Esophagus (tissue), 2 donors: ENCODE results near the gene S100A16. TPM values are rescaled to one million over a fixed set of nuclear protein-coding genes. Genes with fewer than 3 reads are reported as not detected.
A peak's percentile ranks its signal among the peaks of the same experiment; 100 is the strongest.

ENCODE experiments used
- H3K27ac ChIP-seq, 2 donors: one replicate each; pipeline ENCODE4 v1.5.1; 2013; ENCODE audit warnings: low read depth in 2 of 2, mild to moderate bottlenecking in 2 of 2, inconsistent platforms in 1 of 2, low read length in 1 of 2, moderate library complexity in 1 of 2
- H3K27me3 ChIP-seq, 2 donors: one replicate each; pipeline ENCODE4 v1.6.1; 2013; ENCODE audit warnings: low read length in 2 of 2, control low read depth in 1 of 2, mild to moderate bottlenecking in 1 of 2; ENCODE audit not compliant: insufficient read depth in 2 of 2, control insufficient read depth in 1 of 2
- H3K36me3 ChIP-seq, 2 donors: one replicate each; pipeline ENCODE4 v1.6.1; 2013; ENCODE audit warnings: low read length in 1 of 2; ENCODE audit not compliant: control insufficient read depth in 2 of 2, insufficient read depth in 2 of 2
- H3K4me1 ChIP-seq, 2 donors: one replicate each; pipeline ENCODE4 v1.6.1; 2013; ENCODE audit warnings: low read length in 1 of 2; ENCODE audit not compliant: control insufficient read depth in 2 of 2, insufficient read depth in 2 of 2
- H3K4me3 ChIP-seq, 2 donors: one replicate each; pipeline ENCODE4 v1.5.1; 2013; ENCODE audit warnings: low read length in 2 of 2, mild to moderate bottlenecking in 2 of 2, low read depth in 1 of 2, moderate library complexity in 1 of 2
- H3K9me3 ChIP-seq, 2 donors: one replicate each; pipeline ENCODE4 v1.6.1; 2013; ENCODE audit warnings: mild to moderate bottlenecking in 2 of 2, low read depth in 1 of 2, low read length in 1 of 2, moderate library complexity in 1 of 2; ENCODE audit not compliant: control insufficient read depth in 2 of 2, insufficient read depth in 1 of 2
- WGBS, 2 donors: extraction: QIAGEN DNeasy Blood & Tissue Kit; methylation state at CpG; one replicate each; pipeline ENCODE4 v1.1.7; 2013; 5-methylcytosine and 5-hydroxymethylcytosine counted together
- polyA plus RNA-seq, 2 donors: library from polyadenylated mRNA; stranded (reverse); fragments of 200-250 nt; gene quantifications; one replicate each; pipeline ENCODE4 v1.2.3, GENCODE V29; 2013
- donor health status: healthy with polysubstance abuse.
- donor health status: Bipolar disorder and iron deficiency.

Gene S100A16
- polyA plus RNA-seq, 2 donors = 2,016 to 2,151 TPM

GRCh38 chr1:153649863-153650235 is 36.9 kb upstream of the S100A16 start:
- Histone ChIP-seq H3K36me3 (peaks cover 4 to 5% of the 10 kb centered on the region in 2 donors), H3K27me3 (no peaks in the 10 kb centered on the region), H3K9me3 (no peaks in the 10 kb centered on the region), H3K27ac (no peak overlapping the region), H3K4me3 (no peak overlapping the region), H3K4me1 (peaks cover 6% of the 10 kb centered on the region in 2 donors)
- WGBS, 2 donors = 73 to 76% methylated on average over 2 of the region's 2 CpGs

- Histone ChIP-seq H3K4me3 (no peak overlapping the region), H3K4me1 (peaks cover 6% of the 10 kb centered on the region in 2 donors), H3K36me3 (peaks cover 5% of the 10 kb centered on the region in 2 donors), H3K9me3 (no peaks in the 10 kb centered on the region), H3K27me3 (no peaks in the 10 kb centered on the region), H3K27ac (peak overlapping the region in 1 of 2 donors; percentile 26)
- 39 to 55% methylated on average over 3 of the region's 3 CpGs for WGBS, 2 donors
These were observed 36.4 kb upstream of the S100A16 start for GRCh38 chr1:153649137-153649862.

GRCh38 chr1:153648000-153648643 is 35.2 kb upstream of the S100A16 start:
- H3K9me3 ChIP-seq = no peaks in the 10 kb centered on the region
- H3K4me3 ChIP-seq = no peak overlapping the region
- WGBS, 2 donors = 81 to 82% methylated on average over 10 of the region's 10 CpGs
- H3K27ac ChIP-seq = no peak overlapping the region
- peaks cover 6% of the 10 kb centered on the region in 2 donors for H3K4me1 ChIP-seq
- H3K27me3 ChIP-seq = no peaks in the 10 kb centered on the region
- peaks cover 5 to 7% of the 10 kb centered on the region in 2 donors for H3K36me3 ChIP-seq

GRCh38 chr1:153647346-153647714 is 34.4 kb upstream of the S100A16 start:
- 55 to 56% methylated on average over 2 of the region's 2 CpGs for WGBS, 2 donors
- peaks cover 6% of the 10 kb centered on the region in 2 donors for H3K4me1 ChIP-seq
- H3K27ac ChIP-seq = peak overlapping the region in 1 of 2 donors; percentile 20
- no peaks in the 10 kb centered on the region for H3K9me3 ChIP-seq
- no peak overlapping the region for H3K4me3 ChIP-seq
- H3K27me3 ChIP-seq = no peaks in the 10 kb centered on the region
- H3K36me3 ChIP-seq = peaks cover 9% of the 10 kb centered on the region in 2 donors

- peaks cover 6% of the 10 kb centered on the region in 2 donors for H3K4me1 ChIP-seq
- no peak overlapping the region for H3K4me3 ChIP-seq
- H3K27me3 ChIP-seq = no peaks in the 10 kb centered on the region
- H3K36me3 ChIP-seq = peaks cover 14% of the 10 kb centered on the region in 2 donors
- peak overlapping the region in 1 of 2 donors; percentile 20 for H3K27ac ChIP-seq
- H3K9me3 ChIP-seq = no peaks in the 10 kb centered on the region
- WGBS, 2 donors = 83 to 87% methylated on average over 5 of the region's 5 CpGs
These were observed 33.9 kb upstream of the S100A16 start for GRCh38 chr1:153646672-153647345.

GRCh38 chr1:153643816-153644215 is 30.9 kb upstream of the S100A16 start:
- H3K27ac ChIP-seq = no peak overlapping the region
- peaks cover 2 to 6% of the 10 kb centered on the region in 2 donors for H3K4me1 ChIP-seq
- H3K27me3 ChIP-seq = no peaks in the 10 kb centered on the region
- H3K4me3 ChIP-seq = no peak overlapping the region
- no peaks in the 10 kb centered on the region for H3K9me3 ChIP-seq
- peaks cover 22 to 31% of the 10 kb centered on the region in 2 donors for H3K36me3 ChIP-seq

- Histone ChIP-seq H3K4me3 (no peak overlapping the region), H3K27ac (no peak overlapping the region), H3K9me3 (no peaks in the 10 kb centered on the region), H3K36me3 (peaks cover 22 to 34% of the 10 kb centered on the region in 2 donors), H3K27me3 (no peaks in the 10 kb centered on the region), H3K4me1 (peaks cover 2 to 6% of the 10 kb centered on the region in 2 donors)
- whole genome bisulfite sequencing, 2 donors = 90% methylated on average over 11 of the region's 11 CpGs
These were observed 30.2 kb upstream of the S100A16 start for GRCh38 chr1:153643100-153643499.

- peaks cover 26 to 34% of the 10 kb centered on the region in 2 donors for H3K36me3 ChIP-seq
- peaks cover 0 to under 1% of the 10 kb centered on the region in 2 donors for H3K4me1 ChIP-seq
- H3K9me3 ChIP-seq = no peaks in the 10 kb centered on the region
- H3K27ac ChIP-seq = no peak overlapping the region
- no peaks in the 10 kb centered on the region for H3K27me3 ChIP-seq
- H3K4me3 ChIP-seq = no peak overlapping the region
- 83% methylated on average over 11 of the region's 11 CpGs for WGBS, 2 donors
These were observed 29.2 kb upstream of the S100A16 start for GRCh38 chr1:153642161-153642560.

GRCh38 chr1:153640861-153641260 is 27.9 kb upstream of the S100A16 start:
- H3K36me3 ChIP-seq = peaks cover 26 to 39% of the 10 kb centered on the region in 2 donors
- WGBS, 2 donors = 70 to 73% methylated on average over 6 of the region's 6 CpGs
- no peak overlapping the region for H3K27ac ChIP-seq
- no peak overlapping the region for H3K4me3 ChIP-seq
- H3K4me1 ChIP-seq = no peaks in the 10 kb centered on the region
- H3K27me3 ChIP-seq = no peaks in the 10 kb centered on the region
- no peaks in the 10 kb centered on the region for H3K9me3 ChIP-seq
